ENCODE measurements around the gene ANXA5. TPM values are rescaled to one million over a fixed set of nuclear protein-coding genes. Genes with fewer than 3 reads are reported as not detected.

ANXA5 gene
- total RNA-seq, 2 donors from 2014 or later = 33.8 to 77.9 TPM

Other genes starting within 250 kb of the ANXA5 start
- not detected for gene SMIM43, start 68.2 kb upstream of the ANXA5 start, total RNA-seq
- gene EXOSC9, start 104.3 kb upstream of the ANXA5 start, total RNA-seq = 10 to 100 TPM; 44.0 to 85.3 TPM
- 10 to 100 TPM; 46.3 to 64.1 TPM for gene CCNA2, start 126.9 kb upstream of the ANXA5 start, total RNA-seq
- gene BBS7, start 173.5 kb upstream of the ANXA5 start, total RNA-seq = 10 to 100 TPM; 17.3 to 25.3 TPM